ENCODE data around the gene PDIA6. TPM values are rescaled to one million over a fixed set of nuclear protein-coding genes. Genes with fewer than 3 reads are reported as not detected.

Gene PDIA6
- total RNA-seq, 6 experiments from 2014 or later: 336 to 356 (median 351) TPM

DNA sequence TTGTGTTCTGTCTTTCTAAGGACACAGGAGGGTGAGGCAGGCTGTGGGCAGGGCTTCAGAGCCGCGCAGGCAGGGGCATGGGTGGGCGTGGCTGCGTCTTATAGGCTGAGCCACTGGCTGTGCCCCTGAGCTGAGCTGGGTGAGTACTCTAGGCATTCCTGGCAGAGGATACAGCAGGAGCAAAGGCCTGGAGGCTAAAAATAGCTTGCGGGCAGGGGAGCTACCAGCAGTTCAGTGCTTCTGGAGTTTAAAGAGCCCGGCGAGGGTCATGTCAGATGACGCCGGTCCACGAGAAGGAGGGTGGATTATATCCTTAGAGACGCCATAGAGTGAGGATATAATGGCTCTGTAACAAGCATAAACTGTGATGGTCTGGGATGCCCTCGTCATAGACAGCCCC is 31.5 kb upstream of the PDIA6 start:
- H3K4me3 Mint-ChIP-seq: no peak overlapping the region
- TF ChIP-seq, protein P1, sequence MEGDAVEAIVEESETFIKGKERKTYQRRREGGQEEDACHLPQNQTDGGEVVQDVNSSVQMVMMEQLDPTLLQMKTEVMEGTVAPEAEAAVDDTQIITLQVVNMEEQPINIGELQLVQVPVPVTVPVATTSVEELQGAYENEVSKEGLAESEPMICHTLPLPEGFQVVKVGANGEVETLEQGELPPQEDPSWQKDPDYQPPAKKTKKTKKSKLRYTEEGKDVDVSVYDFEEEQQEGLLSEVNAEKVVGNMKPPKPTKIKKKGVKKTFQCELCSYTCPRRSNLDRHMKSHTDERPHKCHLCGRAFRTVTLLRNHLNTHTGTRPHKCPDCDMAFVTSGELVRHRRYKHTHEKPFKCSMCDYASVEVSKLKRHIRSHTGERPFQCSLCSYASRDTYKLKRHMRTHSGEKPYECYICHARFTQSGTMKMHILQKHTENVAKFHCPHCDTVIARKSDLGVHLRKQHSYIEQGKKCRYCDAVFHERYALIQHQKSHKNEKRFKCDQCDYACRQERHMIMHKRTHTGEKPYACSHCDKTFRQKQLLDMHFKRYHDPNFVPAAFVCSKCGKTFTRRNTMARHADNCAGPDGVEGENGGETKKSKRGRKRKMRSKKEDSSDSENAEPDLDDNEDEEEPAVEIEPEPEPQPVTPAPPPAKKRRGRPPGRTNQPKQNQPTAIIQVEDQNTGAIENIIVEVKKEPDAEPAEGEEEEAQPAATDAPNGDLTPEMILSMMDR (IDR thresholded peaks at IDR 0.05): no peak
- H3K27ac Mint-ChIP-seq: no peak overlapping the region
- H3K4me1 Mint-ChIP-seq (ENCODE audit: low read depth): no peaks in the 10 kb centered on the region
- H3K9me3 Mint-ChIP-seq: peaks cover 29% of the 10 kb centered on the region
- H3K27me3 Mint-ChIP-seq (ENCODE audit: insufficient read depth): peaks cover 22% of the 10 kb centered on the region
- peaks cover 17% of the 10 kb centered on the region for H3K36me3 Mint-ChIP-seq (ENCODE audit: low read depth)
- DNase-seq: peak; percentile 15

DNA sequence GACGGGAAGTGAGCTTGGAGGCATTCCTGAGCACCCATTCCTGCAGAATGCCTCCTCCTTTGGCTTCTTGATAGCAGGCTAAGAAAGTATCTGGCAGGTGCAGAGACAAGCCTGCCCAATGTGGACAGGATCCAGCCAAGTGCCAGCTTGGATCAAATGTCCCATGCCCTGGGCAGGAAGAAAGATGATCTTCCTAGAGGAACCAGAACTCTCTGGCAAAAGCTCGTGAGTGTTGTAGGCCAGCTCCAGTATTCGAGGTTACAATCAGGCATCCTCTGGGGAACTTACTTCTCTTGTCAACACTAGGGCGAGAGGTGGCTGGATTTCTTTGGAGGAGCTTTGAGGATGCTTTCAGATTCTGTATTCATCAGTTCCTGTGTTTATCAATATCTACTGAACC is 29.9 kb upstream of the PDIA6 start:
- Mint-ChIP-seq H3K27me3 (ENCODE audit: insufficient read depth) (peaks cover 30% of the 10 kb centered on the region), H3K4me3 (no peak overlapping the region), H3K4me1 (ENCODE audit: low read depth) (no peaks in the 10 kb centered on the region), H3K36me3 (ENCODE audit: low read depth) (peaks cover 17% of the 10 kb centered on the region), H3K27ac (no peak overlapping the region), H3K9me3 (peaks cover 29% of the 10 kb centered on the region)
- no peak for DNase-seq
- TF ChIP-seq, protein P1 (IDR thresholded peaks at IDR 0.05): no peak

DNA sequence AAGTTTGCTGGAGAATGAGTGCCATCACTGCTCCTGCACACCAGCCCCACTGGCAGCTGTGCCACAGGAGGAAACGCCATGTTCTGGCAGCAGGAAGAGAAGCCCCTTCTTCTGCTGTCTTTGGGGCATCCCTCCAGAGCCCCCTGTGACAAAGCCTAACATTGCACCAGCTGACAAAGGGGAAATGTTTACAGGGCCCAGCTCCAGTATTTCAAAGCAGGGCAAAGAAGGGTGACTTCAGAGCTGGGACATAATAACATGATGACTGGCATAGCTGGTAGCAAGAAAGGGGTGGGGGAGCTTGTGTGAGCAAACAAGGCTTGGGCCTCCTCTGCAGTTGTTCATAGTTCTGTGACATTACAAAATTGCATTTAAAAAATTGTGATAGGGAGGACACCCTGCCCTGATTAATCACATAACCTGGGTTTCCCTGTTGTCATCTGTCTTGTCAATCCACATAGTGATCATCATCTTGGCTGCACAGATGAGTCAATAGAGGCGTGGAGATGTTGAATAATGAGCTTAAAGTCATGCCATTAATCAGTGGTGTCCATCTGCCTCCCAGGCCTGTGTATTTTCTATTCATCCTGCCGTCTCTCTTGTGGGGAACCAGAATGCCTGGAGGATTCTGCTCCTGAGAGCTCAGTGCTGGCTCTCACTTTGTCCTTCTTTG is 29.1 kb upstream of the PDIA6 start:
- H3K27ac Mint-ChIP-seq: no peak overlapping the region
- peaks cover 29% of the 10 kb centered on the region for H3K27me3 Mint-ChIP-seq (ENCODE audit: insufficient read depth)
- H3K36me3 Mint-ChIP-seq (ENCODE audit: low read depth): peaks cover 17% of the 10 kb centered on the region
- H3K4me3 Mint-ChIP-seq: no peak overlapping the region
- TF ChIP-seq, protein P1 (IDR thresholded peaks at IDR 0.05): no peak
- H3K4me1 Mint-ChIP-seq (ENCODE audit: low read depth): no peaks in the 10 kb centered on the region
- peaks cover 29% of the 10 kb centered on the region for H3K9me3 Mint-ChIP-seq
- DNase-seq: no peak

DNA sequence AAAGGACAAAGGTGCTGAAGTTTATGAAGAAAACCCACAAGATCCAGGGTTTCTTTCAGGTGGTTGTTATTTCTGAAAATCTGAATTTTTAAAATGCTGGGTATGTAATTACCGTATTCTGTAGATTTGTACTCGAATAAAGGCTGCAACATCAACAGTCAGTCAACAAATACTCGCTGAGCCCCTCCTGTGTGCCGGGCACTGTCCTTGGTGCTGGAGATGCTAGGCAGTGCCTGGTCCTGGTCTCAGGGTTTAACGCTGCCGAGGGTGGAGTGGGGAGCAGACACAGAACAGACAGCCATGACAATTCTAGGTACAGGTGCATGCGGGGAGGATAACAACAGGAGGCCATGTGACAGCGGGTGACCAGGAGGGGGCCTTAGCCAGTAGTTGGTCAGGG is 27.2 kb upstream of the PDIA6 start:
- Mint-ChIP-seq H3K4me3 (no peak overlapping the region), H3K27ac (no peak overlapping the region), H3K27me3 (ENCODE audit: insufficient read depth) (peaks cover 23% of the 10 kb centered on the region), H3K4me1 (ENCODE audit: low read depth) (no peaks in the 10 kb centered on the region), H3K36me3 (ENCODE audit: low read depth) (peaks cover 17% of the 10 kb centered on the region), H3K9me3 (peaks cover 29% of the 10 kb centered on the region)
- TF ChIP-seq, protein P1 (IDR thresholded peaks at IDR 0.05): no peak
- DNase-seq: no peak

DNA sequence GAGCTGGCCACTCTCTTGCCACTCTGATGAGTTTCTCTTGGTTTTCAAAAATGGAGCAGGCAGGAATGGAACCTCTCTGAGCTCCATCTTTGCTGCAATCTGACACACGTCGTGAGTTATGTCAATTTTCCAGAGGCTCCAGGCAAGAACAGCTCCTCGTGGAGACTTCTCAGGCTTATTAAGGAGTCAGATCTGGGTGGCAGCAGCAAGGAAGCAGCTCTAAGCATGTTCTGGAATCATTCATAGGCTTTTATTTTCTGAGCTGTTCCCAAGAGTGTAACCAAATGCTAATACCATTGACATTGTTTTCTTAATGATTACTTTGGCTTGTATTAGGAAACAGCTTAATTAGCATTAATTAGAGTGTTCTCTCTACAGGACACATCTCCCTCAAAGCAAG is 26.1 kb upstream of the PDIA6 start:
- H3K4me3 Mint-ChIP-seq: no peak overlapping the region
- peaks cover 23% of the 10 kb centered on the region for H3K27me3 Mint-ChIP-seq (ENCODE audit: insufficient read depth)
- no peak for DNase-seq
- H3K27ac Mint-ChIP-seq: no peak overlapping the region
- no peaks in the 10 kb centered on the region for H3K4me1 Mint-ChIP-seq (ENCODE audit: low read depth)
- peaks cover 29% of the 10 kb centered on the region for H3K9me3 Mint-ChIP-seq
- peaks cover 17% of the 10 kb centered on the region for H3K36me3 Mint-ChIP-seq (ENCODE audit: low read depth)
- TF ChIP-seq, protein P1 (IDR thresholded peaks at IDR 0.05): no peak
